ENCODE results near the gene CENPT.
A peak's percentile ranks its signal among the peaks of the same experiment; 100 is the strongest.
"Not testable (repeated sequence)": the region's sequence is repeated elsewhere in the genome, so short reads cannot be mapped to it uniquely, and the experiment has no call there.

CENPT gene

DNA sequence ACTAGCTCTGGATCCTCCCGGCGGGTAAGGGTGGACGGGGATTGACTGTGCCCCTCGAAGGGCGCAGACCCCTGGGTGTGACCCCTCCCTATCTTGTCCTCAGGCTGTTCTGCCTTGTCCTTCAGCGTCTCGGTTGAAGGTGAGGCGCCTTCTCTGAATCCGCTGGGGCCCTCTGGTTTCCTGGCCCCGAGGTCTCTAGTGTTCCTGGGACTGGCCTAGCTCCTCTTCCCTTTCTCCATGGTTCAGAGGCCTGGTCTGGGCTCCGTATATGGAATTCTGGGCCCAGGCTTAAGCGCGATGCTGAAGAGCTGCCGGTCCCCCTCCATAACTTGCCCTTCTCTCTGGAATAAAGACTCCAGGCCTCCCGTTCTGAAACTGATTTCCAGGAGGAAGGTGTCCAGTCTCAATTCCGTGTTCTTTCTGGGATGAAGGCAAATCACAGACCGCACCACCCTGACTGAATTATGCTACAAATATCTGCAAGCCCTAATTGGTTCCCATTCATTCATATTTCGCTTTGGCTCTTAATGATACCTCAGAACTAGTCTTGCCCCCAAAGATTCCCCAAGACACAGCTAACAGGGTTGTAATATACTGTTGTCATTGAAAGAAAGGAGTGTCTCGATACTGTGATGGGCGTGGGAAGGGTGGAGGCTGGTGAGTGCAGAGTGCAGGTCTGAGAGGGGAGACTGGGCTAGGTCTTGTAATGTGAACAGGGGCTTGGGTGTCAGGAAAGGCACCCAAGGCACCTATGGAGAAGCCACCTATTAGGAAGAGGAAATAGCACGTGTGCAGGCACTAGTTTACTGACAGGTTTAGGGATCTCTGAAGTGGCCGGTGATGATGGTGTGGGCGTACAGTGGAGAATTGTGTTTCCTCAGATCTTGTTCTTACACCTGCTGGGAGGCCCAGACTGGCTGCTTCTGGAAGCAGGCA lies 26.2 kb upstream of the CENPT start:
- no peak for DNase-seq

DNA sequence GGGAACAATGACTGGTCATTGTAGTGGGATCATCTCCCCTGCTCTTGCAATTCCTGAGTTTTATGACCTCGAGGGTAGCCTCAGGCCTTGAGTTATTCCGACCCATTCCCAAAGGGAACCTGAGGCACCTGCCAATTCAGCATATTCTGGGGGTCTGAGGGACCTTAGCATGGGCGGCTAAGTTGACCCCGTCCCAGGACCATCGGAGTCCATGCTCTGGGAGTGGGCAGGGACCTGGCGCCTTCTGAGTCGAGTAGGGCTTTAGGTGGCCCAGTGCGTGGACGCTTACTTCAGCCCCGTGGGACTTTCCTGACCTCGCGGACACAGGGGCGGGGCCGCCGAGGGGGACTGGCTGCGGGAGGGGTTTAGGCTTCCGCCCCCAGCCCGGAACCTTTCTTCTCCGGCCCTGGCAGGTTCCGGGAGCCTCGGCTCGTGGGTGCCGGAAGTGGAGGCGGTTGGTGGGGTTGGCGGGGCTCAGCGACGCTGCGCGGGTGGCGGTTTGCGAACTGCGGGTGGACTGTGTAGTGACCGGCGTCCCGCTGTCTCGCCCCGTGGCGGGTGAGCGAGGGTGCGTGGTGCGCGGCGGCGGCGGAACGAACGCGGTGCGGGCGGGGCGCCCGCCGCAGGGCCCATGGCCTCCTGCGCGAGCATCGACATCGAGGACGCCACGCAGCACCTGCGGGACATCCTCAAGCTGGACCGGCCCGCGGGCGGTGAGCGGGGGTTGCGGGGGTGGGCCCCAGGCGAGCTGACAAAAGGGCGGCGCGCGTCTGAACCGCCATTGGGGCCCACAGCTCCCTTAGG lies 25.3 kb upstream of the CENPT start, which contains the start of gene EDC4:
Gene EDC4, plus strand, starts transcription at position 422 of the 804 bp plus-strand sequence. Its CDS starts 210 bp downstream, at position 632.
- peak; percentile 97 for DNase-seq

DNA sequence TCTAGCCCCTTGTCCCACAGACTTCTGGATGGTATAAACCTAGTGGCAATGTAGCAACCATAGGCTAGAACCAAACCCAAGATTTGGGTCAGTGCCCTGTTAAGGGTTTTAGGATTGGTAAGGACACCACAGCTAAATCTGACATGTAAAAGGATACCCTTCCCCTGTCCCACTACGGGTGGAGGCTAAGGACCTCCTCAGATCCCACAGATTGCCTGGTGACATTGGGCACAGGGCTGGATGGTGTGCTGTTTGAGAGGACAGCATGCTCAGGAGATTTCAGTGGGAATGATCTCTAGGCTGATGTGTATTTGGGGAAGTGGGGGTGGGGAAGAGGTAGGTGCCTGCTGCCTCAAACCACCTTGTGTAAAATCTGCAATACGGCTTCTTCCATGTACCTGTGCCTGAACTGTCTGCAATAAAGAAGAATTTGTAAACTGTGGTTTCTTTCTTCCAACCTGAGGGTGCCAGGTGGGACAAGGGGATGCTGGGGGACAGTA lies 24.7 kb upstream of the CENPT start:
- DNase-seq, result no peak

DNA sequence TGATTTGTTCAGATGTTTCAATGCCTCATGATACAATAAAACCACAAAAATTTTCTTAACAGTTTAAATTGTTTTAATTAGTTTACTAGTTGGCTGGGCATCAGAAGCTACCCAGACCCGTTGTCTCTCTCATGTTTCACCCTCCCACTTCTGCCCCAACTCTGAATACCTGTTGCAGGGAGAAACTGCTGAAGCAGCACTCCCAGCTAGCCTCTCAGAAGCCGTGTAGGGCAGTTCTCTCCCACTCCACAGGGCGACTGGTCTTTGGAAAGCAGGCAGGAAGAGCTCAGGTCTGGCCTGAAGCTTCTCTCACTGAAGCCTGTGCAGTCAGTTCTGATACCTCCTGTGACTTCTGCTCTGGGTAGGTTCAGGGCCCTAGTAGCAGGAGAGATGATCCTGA lies 23.8 kb upstream of the CENPT start:
- no peak for DNase-seq

DNA sequence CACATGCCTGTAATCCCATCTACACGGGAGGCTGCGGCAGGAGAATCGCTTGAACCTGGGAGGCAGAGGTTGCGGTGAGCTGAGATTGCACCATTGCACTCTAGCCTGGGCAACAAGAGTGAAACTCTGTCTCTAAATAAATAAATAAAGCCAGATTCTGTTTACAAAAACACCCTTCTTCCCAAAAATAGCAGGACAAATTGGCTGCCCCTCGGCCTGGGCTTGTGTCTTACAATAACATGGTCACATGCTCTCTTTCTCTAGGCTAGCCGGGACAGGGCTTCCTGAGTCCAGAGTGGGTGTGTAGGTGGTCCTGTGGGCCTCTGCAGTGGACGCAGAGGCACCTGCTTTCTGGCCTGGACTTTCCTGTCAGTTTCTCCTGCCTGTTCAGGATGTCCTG lies 22.2 kb upstream of the CENPT start:
- no peak for DNase-seq

DNA sequence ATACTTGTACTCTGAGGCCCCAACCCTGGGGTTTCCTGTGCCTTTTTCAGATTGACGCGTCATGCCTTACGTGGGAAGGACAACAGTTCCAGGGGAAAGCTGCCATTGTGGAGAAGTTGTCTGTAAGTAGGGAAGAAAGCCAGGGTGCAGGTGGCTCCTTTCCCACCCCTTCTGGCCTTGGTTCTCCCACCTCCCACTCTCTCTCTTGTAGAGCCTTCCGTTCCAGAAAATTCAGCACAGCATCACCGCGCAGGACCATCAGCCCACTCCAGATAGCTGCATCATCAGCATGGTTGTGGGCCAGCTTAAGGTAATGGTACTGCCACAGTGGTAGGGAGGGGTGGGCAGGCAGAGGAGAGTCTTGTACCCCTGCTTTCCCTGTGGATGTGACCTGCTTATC lies 20.8 kb upstream of the CENPT start:
- no peak for DNase-seq

DNA sequence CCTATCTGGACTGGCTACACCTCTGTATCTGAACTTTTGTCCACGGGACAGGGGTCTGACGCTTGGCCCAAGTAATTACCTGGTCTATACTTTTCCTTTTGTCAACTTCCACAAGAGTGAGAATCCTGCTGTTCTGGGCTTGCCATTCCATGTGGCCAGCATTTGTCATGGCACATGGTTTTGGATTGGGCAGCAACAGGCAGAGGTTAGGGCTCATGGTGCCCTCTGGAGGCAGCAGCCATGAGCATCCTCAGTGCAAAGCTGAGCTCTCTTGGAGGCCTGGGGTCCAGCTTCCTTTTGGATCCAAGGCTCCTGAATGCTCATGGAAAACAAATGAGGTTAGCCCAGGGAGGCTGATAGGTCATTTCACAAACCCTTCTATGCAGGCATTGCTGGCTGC lies 17.8 kb upstream of the CENPT start:
- peak; percentile 87 for DNase-seq

DNA sequence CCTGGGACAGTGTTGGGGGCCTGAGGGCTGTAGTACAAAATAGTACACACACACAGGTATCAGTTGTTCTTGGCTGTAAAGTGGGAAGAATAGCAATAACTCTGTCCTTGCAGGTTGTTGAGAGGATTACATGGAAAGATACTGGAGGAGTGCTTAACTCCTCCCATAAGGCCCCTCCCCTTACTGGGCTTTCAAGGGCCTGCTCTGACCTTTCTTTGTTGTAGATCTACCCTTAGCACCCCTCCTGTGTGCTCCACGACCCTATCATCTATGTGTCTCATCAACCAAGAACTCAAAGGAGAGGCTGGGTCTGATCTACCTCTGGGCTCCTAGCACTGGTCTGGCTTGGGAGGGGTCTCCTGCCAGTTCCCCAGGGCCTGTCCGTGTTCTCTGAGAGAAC lies 17.1 kb upstream of the CENPT start:
- no peak for DNase-seq

DNA sequence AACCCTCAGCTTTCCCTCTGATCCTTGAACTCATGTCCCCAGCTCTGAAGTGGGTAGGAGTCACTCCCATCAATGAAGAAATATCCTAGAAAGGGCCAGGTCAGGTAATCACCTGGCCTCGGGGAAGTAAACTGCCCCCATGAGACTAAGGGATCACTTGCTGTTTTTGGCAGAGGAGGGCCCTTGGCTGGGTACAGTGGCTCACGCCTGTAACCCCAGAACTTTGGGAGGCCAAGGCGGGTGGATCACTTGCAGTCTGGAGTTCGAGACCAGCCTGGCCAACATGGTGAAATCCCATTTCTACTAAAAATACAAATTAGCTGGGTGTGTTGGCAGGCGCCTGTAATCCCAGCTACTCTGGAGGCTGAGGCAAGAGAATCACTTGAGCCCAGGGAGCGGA lies 16.6 kb upstream of the CENPT start:
- not testable (repeated sequence) for DNase-seq

DNA sequence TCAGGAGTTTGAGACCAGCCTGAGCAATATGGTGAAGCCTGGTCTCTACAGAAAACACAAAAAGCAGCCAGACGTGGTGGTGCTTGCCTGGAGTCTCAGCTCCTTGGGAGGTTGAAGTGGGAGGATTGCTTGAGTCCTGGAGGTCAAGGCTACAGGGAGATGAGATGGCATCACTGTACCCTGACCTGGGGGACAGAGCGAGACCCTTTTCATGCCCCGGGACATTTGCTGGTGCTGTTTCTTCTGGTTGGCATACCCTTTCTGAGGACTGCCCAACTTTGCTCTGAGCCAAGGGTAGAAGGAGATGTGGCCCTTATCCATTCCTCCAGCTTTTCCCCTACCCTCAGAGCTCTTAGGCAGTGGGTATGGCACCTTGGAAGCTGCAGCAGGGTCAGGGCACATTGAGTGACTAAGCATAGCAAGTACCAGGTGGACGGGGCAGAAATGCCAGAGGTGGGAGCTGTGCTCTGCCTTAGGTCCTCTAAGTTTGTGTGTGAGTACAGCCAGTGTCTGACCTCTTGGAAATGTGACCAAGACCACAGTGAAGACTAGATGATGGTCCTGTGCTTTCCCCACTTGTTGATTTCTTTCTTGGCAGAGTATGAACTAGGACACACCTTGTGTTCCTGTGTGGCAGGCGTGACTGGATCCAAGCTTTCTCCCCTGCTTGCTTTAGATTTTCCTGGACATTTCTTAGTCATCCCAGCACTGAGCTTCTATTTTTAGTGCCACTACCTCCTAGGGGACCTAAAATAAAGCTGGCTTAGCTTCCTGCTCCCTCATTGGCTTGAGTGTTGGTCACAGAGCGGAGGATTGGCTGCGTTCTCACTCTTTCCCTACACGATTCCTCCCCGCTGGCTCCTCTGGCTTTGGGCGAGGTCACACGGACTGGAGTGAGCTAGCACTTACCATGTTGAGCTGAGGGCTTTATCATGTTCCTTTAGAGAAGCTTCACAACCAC lies 15.4 kb upstream of the CENPT start:
- DNase-seq, result no peak

DNA sequence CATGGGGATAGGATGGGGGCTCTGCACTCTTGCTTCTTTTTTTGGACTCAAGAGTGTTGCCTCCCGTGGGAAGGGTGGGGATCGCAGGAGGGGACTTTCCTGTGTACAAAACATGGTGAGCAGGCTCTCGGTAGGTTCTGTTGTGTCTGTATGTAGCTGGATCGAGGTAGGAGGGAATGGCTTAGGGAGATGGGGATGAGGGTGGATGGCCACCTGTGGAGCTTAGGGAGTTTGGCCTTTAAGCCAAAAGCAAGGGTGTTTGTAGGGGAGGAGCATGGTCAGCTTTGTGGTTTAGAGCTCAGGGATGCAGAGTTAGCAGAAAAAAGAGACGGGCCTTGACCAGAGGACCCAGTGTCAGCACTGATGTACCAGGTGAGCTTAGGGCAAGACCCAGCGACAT lies 14.4 kb upstream of the CENPT start:
- DNase-seq, result no peak

DNA sequence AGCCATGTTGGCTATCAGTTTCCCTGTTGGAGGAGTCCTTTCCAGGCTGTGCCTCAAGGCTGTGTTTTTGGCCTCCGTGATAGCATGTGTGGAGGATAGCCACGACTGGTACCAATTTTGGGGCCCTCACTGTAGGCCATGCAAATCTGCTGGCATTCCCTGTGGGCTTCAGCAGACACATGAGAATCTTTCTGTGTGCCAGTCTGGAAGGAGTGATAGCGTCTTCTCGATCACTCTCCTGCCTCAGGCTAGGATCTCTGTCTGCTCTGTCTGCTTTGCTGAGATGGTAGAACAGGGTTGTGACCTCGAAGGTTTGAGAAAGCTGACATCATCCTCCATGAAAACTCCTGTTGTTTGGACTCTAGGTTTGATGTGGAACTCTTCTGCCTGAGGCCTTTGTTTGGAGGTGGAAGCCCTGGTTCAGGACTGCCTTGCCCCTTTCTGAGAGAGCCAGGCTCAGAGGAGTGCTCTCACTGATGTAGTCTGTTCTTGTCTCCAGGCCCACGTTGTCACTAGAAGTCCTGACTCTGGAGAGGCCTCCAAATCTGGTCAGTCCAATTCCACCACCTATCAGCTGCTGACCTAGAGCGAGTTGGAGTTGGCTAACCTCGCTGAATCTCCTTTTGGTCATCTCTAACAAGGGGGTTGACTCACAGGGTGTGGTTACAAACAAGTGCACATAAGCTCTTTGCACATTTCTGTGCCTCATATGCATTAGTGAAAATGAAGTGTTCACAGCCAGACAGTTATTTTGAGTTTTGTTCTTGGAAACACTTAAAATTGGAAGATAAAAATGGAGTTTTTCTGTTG lies 13.3 kb upstream of the CENPT start:
- no peak for DNase-seq

DNA sequence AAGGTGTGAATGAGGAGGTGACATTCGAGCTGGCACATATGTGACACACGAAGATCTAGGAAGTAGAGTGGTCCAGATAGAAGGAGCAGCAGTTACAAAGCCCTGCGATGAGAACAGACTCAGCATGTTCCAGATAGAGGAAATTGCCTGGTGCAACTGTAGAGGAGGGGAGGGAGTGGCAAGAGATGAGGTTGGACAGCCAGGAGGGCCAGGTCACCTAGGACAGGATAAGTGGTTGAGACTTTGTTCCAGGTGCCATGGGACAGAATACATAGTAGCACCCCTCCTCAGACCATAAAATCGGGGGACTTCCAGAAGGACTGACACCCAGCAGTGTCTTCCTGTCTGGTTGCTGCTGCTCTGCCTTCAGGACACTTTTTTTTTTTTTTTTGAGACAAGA lies 11.0 kb upstream of the CENPT start:
- DNase-seq, result no peak

DNA sequence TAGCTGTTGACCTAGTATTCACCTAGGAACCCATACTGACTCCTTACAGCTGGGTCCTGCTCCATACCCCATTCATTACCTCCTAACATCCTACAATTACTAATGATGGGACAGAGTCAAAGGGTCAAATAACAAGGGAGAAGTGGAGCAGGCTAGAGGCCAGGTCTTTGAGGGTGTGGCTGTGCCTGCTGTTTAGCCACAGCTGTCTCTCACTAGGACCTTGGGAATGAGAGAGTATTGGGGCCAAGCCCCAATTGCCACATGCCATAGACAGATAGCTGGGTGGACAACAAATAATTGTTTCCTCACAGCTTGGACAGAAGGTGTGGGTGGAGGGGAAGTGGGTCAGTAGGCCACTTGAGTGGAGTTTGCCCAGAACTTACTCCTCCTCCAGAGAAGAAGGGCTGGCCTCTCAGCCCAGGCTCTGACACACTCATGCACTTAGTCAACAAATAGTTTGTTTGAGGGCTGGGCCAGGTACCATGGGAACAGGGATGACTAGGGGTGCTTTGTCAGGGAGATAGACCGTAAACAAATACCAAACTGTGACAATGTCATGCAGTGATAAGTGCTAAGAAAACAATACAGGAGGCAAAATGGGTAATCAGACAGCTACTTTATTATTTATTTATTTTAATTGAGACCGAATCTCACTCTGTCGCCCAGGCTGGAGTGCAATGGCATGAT lies 10.2 kb upstream of the CENPT start:
- DNase-seq, result no peak

DNA sequence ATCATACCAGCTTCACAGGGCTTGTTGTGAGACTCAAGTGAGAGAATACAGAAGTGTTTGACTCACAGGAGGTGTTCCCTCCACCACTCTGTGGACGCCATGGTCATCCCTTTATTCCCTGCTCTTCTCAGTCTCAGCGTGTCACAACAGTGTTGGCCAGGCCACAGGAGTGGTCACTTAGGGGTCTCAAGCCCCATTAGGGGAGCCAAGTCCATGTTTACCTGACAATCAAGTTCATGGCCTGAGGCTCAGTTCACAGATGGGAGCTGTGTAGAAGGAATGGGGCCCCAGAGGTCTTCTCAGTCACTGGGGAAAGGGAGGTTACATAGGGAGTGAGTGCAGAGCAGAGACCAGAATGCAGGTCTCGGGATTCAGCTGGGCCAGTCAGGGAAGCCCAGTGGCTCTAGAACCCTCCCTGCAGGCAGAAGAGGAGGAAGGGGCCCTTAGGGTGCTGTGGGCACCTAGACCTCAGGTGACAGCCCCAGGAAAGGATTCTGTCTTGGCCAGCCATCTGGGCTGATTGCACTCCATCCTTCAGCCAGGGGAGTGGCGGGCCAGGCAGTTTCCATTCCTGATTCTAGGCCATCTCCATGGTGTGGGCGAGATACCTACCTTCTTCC lies 9.5 kb upstream of the CENPT start:
- no peak for DNase-seq

DNA sequence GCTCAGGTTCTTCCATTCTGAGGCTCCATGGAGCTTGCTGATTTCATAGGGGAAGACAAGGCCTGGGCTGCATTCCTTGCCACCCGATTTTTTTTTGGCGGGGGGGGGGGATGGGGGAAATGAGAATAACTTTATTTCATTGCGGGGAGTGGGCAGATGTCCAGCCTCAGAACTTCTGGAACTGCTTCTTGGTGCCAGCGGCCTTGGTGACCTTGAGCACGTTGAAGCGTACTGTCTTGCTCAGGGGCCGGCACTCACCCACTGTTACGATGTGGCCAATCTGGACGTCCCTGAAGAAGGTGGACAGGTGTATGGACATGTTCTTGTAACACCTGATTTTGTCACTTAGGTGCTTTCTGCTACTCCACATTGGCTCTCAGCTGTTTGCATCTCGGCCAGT lies 8.3 kb upstream of the CENPT start:
- no peak for DNase-seq

DNA sequence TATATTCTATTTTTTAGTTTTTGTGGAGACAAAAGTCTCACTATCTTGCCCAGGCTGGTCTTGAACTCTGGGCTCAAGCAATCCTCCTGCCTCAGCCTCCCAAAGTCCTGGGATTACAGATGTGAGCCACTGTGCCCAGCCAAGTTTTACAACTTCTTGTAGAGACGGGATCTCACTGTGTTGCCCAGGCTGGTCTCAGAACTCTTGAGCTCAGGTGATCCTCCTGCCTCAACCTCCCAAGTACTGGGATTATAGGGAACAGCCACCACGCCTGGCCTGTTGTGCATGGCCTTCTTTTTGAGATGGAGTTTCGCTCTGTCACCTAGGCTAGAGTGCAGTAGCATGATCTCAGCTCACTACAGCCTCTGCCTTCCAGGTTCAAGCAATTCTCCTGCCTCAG lies 6.2 kb upstream of the CENPT start:
- DNase-seq, result no peak

DNA sequence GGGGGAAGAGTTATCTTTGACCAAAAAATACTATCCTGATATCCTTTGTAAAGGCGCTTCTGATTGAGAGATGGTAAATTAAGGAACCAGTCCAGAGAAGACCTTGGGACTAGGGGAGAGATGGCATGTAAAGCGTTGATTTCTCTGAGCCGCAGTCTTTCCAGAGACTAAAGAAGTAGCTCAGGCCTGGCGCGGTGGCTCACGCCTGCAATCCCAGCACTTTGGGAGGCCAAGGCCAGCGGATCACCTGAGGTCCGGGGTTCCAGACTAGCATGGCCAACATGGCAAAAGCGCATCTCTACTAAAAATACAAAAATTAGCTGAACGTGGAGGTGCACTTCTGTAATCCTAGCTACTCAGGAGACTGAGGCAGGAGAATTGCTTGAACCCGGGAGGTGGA lies 625 bp upstream of the CENPT start:
- DNase-seq, result no peak

DNA sequence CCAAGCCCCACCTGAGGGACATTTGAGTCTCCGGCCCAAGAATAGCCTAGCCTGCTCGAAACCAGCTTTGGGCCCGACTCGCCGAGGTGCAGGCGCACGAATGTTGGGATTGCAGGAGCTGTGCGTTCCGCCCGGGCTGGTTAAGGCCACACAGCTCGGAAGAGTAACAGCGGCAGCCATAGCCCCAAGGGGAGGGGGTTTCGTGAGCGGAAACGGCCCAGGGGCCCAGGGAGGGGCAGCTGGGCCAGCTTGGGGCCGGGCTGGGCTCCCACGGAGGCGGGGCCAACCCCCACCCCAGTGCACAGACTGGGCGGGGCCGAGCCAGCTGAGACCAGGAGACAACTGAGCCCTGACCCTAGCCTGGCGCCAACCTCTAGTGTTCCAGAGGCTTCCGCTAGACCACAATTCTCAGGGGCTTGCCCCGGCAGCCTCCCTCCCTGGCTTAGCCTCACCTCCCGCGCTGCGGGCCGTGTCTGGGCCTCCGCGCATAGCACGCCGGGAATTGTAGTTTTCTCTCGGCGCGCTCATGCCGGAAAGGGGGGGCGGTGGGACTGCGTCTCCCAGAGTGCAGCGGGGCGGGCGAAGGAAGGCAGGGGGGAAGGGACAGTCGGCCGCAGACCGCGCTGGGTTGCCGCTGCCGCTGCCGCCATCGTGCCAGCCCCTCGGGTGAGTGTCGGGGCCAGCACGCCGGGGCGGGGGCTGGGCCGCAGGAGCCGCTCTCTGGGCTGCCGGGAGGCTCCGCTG lies 1.0 kb downstream of the CENPT start, which contains the start of gene NUTF2:
Gene NUTF2, plus strand, starts transcription at position 614 of the 744 bp plus-strand sequence. CDS start 18,198 bp downstream, outside the sequence.
- peak; percentile 99 for DNase-seq

DNA sequence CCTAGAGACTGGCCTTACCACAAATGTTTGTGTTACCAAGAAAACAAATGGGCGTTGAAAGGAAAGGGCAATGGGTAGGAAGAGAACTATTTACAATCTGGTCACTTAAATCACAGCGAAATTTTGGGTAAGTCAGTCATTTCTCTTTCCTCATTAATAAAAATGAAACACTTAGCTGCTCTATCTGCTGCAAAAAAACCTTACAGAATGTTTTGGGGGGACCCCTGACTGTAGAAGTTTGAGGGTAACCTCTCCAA lies 1.5 kb downstream of the CENPT start:
- DNase-seq, result no peak
